A549 (cell line): ENCODE results near the gene PATL2.

Experiments
- CTCF ChIP-seq: fragments of >200 bp; sonication (Bioruptor Twin); formaldehyde crosslinking; IDR thresholded peaks from 3 replicates; pipeline ENCODE4 v1.5.1; 2016
- FOSB ChIP-seq: fragments of 250-450 bp; sonication (Bioruptor Pico); IDR thresholded peaks from 2 replicates; pipeline ENCODE4 v1.5.0; 2020; ENCODE audit warnings: mild to moderate bottlenecking, moderate library complexity
- JUNB ChIP-seq: fragments of >200 bp; sonication (Bioruptor Twin); formaldehyde crosslinking; IDR thresholded peaks from 2 replicates; pipeline ENCODE4 v1.6.1; 2016
- NR3C1 ChIP-seq: fragments of >200 bp; sonication (Bioruptor Twin); formaldehyde crosslinking; IDR thresholded peaks from 3 replicates; pipeline ENCODE4 v1.6.1; 2017
- POLR2A ChIP-seq: IDR thresholded peaks from 2 replicates; pipeline ENCODE4 v1.6.1; 2012; ENCODE audit warnings: mild to moderate bottlenecking, low read length
- RFX5 ChIP-seq: fragments of 450-650 bp; IDR thresholded peaks from 2 replicates; pipeline ENCODE4 v1.7.1; 2014; ENCODE audit warnings: antibody characterized with exemption, mild to moderate bottlenecking, moderate library complexity

- TF ChIP-seq POLR2A (no peak), RFX5 (no peak), CTCF (no peak), NR3C1 (no peak), FOSB (CRISPR knock-in tag) (no peak), JUNB (no peak)
Observed at GRCh38 chr15:44692659-44693058, 18.5 kb downstream of the PATL2 start.
